Measurements from ENCODE around the gene ZNF710.

The ZNF710 gene

GRCh38 chr15:90126596-90127435 is 125.7 kb downstream of the ZNF710 start:
- H3K4me3 ChIP-seq (ENCODE audit: low read length): no peak overlapping the region
- no peak for DNase-seq (ENCODE audit: low read depth)
- TF ChIP-seq CTCF (IDR thresholded peaks at IDR 0.05; ENCODE audit: insufficient read depth, low read depth, low read length, missing control alignments): no peak

- no peak overlapping the region for H3K4me3 ChIP-seq (ENCODE audit: low read length)
- TF ChIP-seq CTCF (IDR thresholded peaks at IDR 0.05; ENCODE audit: insufficient read depth, low read depth, low read length, missing control alignments): no peak
- DNase-seq (ENCODE audit: low read depth): no peak
Observed at GRCh38 chr15:90130291-90130690, 129.2 kb downstream of the ZNF710 start.
